ENCODE data around the gene SMIM9.

SMIM9 gene

DNA sequence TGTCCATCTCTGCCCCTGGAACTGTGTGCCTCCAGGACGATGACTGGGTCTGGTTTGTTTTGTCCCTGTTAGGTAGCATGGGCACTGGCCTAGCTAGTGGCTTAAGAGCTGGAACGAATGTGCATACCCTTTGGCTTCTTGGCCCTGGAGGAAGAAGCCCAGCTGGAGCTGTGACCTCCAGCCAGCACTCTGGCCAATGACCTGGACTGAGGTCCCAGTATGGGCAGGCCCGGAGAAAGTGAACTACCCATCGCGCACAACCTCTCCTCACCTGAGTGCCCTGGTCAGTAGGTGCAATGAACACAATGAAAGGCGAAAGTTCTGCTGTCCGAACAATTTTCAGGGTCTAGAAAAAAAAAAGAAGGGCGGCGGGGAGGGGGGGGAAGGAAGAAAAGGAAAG, 53.5 kb downstream of the SMIM9 start:
- DNase-seq (ENCODE audit: low read depth in 2 of 2): no peak

DNA sequence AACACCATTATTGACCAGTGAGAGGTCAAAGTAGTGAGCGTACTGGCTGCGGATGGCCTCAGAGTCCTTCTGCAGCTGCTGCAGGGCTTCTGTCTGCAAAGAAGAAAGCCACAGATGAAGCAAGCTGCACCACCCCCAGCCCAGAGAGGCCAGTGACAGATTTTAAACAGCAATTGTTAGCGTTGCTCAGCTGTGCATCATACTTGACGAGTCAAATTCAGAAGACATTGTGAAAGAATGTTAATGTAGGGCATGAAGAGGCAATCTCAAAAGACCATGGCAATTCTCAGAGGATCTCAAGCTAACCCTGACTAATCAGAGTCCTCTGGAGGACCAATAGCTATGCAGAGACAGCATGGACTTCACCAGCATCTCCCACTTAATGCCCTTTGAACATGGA, 55.2 kb downstream of the SMIM9 start:
- DNase-seq (ENCODE audit: low read depth in 2 of 2): no peak

DNA sequence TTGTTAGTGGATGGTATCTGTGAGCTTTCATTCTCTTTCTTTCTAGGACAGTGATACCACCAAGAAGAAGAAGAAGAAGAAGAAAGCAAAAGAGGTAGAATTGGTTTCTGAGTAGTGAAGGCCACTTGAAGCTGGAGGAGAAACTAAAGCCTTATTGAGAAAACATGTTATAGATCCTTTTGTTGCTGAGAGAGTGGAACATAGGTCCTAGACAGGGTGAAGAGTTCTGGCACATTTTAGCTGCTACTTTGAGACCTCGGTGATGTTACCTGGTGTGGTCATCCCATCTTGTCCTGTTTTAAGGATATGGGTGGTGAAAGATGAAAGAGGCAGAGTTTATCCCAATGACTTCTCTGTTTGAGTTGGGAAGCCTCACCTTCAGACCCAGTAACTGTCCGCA, 57.7 kb downstream of the SMIM9 start:
- DNase-seq (ENCODE audit: low read depth in 2 of 2): no peak

DNA sequence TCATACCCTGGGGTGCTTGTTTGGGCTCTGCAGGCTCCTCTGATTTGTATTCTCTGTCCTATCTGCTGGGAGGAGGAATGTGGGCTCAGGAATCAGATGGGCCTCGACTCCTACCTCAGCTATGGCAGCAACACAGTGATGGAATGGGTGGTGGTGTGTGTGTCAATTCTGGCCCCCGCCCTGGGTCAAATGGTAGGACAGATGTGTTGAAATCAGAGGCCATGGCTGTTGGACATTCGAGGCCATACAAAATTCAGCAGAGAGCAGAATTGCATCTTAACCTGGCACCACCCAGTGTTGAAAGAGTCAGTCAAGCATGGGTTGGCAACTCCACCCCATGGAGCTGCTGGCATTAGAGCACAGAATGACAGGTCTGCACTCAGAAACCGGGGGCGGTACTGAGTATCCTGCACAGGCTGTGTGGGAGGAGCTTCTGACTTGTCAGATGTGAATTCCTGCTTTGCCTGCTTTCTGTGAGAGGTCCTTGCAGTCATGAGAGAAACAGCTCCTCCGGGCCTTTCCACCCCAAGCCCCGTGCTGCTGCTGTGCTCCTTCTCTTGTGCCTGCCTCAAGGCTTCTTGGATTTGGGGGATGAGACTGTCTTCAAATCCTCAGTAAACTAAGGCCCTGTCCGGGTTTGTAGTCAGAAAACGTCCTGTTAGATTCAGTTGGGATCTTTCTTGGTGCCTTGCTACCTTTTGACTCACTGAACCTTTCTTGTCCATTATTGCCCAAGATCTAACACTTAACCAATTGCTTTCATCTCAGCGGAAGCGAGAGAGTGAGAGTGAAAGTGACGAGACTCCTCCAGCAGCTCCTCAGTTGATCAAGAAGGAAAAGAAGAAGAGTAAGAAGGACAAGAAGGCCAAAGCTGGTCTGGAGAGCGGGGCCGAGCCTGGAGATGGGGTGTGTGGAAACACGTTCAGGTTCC, 58.8 kb downstream of the SMIM9 start:
- peak in 1 of 2 donors; percentile 10 for DNase-seq (ENCODE audit: low read depth in 2 of 2)

DNA sequence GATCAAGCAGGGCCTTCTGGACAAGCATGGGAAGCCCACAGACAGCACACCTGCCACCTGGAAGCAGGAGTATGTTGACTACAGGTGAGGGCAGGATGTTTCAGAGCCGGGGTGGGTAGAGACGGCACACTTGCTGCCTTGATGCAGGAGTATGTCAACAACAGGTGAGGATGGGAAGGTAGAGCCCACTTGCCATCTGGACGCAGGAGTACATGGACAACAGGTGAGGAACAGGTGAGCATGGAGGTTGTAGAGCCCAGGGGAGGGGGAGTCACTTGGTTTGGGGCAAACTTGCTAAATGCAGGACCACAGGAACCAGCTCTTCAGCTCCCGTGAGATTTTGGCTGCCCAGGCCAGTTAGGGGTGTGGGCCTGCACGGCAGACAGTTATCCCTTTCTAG, 59.8 kb downstream of the SMIM9 start:
- DNase-seq (ENCODE audit: low read depth in 2 of 2): no peak

Data from activated CD4-positive, alpha-beta T cell treated with anti-CD3 and anti-CD28 coated beads for 24 hours (primary cell).